Measurements from ENCODE around the gene BABAM1.
A peak's percentile ranks its signal among the peaks of the same experiment; 100 is the strongest.

BABAM1 gene

GRCh38 chr19:17324357-17325114, 57.3 kb downstream of the BABAM1 start:
- ATAC-seq, result no peak

GRCh38 chr19:17325133-17325532, 57.9 kb downstream of the BABAM1 start:
- no peak for ATAC-seq

GRCh38 chr19:17325881-17326594, 58.8 kb downstream of the BABAM1 start:
- ATAC-seq, result no peak

GRCh38 chr19:17326595-17326966, 59.3 kb downstream of the BABAM1 start:
- no peak for ATAC-seq

DNA sequence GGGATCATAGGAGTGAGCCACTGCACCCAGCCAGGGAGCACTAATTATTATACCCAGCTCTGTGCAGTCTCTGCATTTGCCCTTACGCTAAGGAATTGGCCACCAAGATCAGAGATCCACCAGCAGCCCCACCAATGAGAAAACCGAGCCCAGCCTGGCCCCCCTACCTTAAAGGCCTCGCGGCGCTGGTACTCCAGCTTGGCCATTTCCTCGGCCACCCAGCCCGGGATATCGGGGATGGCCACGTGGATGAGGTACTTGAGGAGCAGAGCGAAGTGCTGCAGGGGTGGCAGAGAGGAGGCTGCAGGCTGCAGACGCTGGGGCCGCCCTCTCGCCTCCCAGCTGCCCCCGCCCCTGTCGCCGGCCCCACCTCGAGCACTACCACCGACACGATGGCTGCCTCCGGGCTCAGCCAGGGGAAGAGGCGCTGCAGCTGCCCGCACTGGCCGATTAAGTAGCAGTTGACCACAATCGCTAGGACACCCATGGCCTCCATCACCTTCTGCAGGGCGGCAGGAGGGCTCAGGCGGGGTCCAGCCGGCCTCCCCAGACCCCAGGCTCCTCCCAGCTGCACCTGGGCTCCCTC, 59.9 kb downstream of the BABAM1 start:
- no peak for ATAC-seq

- ATAC-seq, result peak; percentile 70 to 75
Observed at GRCh38 chr19:17327654-17328516, 60.6 kb downstream of the BABAM1 start.
